OCI-LY7 (cell line): ENCODE measurements around the gene USP24.
"Not testable (repeated sequence)": the region's sequence is repeated elsewhere in the genome, so short reads cannot be mapped to it uniquely, and the experiment has no call there.

Experiments
- EZH2phosphoT487 ChIP-seq: fragments of 200-600 bp; sonication (generic); IDR thresholded peaks from 2 replicates; pipeline ENCODE4 v1.6.1; 2018; ENCODE audit warnings: low read depth, borderline replicate concordance, mild to moderate bottlenecking, mixed run types, antibody characterized with exemption, low read length, moderate library complexity, mixed read lengths
- TF ChIP-seq, protein P1 (sequence below): fragments of 200-600 bp; sonication (generic); conservative IDR thresholded peaks from 2 replicates; pipeline ENCODE4 v1.5.1; 2014; ENCODE audit warnings: mild to moderate bottlenecking, antibody characterized with exemption, low read length, moderate library complexity, mixed read lengths

DNA sequence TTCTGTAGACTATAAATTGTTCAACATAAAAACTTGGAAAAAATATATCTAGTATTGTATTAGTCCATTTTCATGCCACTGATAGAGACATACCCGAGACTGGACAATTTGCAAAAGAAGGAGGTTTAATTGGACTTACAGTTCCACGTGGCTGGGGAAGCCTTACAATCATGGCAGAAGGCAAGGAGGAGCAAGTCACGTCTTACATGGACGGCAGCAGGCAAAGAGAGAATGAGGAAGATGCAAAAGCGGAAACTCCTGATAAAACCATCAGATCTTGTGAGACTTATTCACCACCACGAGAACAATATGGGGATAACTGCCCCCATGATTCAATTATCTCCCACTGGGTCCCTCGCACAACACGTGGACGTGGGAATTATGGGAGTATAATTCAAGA is 15.4 kb downstream of the USP24 start:
- not testable (repeated sequence) for TF ChIP-seq EZH2phosphoT487
- TF ChIP-seq, protein P1, sequence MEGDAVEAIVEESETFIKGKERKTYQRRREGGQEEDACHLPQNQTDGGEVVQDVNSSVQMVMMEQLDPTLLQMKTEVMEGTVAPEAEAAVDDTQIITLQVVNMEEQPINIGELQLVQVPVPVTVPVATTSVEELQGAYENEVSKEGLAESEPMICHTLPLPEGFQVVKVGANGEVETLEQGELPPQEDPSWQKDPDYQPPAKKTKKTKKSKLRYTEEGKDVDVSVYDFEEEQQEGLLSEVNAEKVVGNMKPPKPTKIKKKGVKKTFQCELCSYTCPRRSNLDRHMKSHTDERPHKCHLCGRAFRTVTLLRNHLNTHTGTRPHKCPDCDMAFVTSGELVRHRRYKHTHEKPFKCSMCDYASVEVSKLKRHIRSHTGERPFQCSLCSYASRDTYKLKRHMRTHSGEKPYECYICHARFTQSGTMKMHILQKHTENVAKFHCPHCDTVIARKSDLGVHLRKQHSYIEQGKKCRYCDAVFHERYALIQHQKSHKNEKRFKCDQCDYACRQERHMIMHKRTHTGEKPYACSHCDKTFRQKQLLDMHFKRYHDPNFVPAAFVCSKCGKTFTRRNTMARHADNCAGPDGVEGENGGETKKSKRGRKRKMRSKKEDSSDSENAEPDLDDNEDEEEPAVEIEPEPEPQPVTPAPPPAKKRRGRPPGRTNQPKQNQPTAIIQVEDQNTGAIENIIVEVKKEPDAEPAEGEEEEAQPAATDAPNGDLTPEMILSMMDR: not testable (repeated sequence)
